Pulmonary artery endothelial cell (primary cell): ENCODE results near the gene MAVS. TPM values are rescaled to one million over a fixed set of nuclear protein-coding genes. Genes with fewer than 3 reads are reported as not detected.
A peak's percentile ranks its signal among the peaks of the same experiment; 100 is the strongest.
"Not testable (repeated sequence)": the region's sequence is repeated elsewhere in the genome, so short reads cannot be mapped to it uniquely, and the experiment has no call there.

Experiments
- DNase-seq: peaks from one replicate; pipeline ENCODE4 v3.0.0-alpha.2; 2011; ENCODE audit warnings: low read depth, low spot score
- total RNA-seq: library from RNA; depleted of rRNA; stranded (reverse); fragments of >200 nt; gene quantifications from 2 replicates; pipeline ENCODE4 v1.2.3, GENCODE V29; 2014

Gene MAVS
- total RNA-seq, 1 donor from 2014 or later = 17.5 TPM

- DNase-seq = no peak
These were observed 31.6 kb upstream of the MAVS start for GRCh38 chr20:3814928-3815495.

- no peak for DNase-seq
These were observed 30.8 kb upstream of the MAVS start for GRCh38 chr20:3815703-3816315.

GRCh38 chr20:3818155-3819151 is 28.2 kb upstream of the MAVS start:
- DNase-seq = no peak

GRCh38 chr20:3819411-3820047 is 27.1 kb upstream of the MAVS start:
- no peak for DNase-seq

GRCh38 chr20:3820048-3820900 is 26.4 kb upstream of the MAVS start, which contains the start of gene AP5S1:
AP5S1 (plus strand) TSS chr20:3820547; CDS start chr20:3822118, 1,571 bp downstream.
- peak; percentile 83 for DNase-seq

GRCh38 chr20:3820901-3821727 is 25.5 kb upstream of the MAVS start:
- no peak for DNase-seq

DNA sequence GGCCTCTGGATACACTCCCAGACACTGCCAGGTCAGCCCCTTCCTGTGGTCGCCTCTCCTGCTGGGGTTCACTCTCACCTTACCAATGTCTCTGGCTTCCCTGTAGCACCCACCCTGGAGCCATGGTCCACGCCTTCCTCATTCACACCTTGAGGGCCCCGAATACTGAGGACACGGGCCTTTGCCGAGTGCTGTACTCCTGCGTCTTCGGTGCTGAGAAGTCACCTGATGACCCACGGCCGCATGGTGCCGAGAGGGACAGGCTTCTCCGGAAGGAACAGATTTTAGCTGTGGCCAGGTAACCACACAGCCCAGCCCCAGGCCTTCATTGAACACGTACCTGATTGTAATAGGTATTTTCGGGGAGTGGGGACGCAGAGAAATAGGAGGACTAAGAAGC is 24.6 kb upstream of the MAVS start:
- DNase-seq = no peak

DNA sequence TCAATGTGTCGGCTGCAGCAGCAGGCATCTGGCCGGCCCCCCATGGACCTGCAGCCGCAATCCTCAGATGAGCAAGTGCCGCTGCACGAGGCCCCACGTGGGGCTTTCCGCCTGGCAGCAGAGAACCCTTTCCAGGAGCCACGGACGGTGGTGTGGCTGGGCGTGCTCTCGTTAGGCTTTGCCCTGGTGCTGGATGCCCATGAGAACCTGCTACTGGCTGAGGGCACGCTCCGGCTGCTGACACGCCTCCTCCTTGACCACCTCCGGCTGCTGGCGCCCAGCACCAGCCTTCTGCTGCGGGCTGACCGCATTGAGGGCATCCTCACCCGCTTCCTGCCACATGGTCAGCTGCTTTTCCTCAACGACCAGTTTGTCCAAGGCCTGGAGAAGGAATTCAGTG is 22.8 kb upstream of the MAVS start:
- no peak for DNase-seq

GRCh38 chr20:3825526-3825925 is 21.1 kb upstream of the MAVS start:
- no peak for DNase-seq

- no peak for DNase-seq
These were observed 20.2 kb upstream of the MAVS start for GRCh38 chr20:3826420-3826819.

DNA sequence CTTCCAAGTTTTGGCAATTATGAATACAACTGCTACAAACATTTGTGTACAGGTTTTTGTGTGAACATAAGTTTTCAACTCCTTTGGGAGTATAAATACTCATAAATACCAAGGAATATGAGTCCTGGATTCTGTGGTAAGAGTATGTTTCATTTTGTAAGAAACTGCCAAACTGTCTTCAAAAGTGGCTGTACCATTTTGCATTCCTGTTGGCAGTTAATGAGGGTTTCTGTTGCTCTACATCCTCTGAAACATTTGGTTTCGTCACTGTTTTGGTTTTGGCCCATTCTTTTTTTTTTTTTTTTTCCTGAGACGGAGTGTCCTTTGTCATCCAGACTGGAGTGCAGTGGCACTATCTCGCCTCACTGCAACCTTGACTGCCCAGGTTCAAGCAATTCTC is 17.8 kb upstream of the MAVS start:
- no peak for DNase-seq

DNA sequence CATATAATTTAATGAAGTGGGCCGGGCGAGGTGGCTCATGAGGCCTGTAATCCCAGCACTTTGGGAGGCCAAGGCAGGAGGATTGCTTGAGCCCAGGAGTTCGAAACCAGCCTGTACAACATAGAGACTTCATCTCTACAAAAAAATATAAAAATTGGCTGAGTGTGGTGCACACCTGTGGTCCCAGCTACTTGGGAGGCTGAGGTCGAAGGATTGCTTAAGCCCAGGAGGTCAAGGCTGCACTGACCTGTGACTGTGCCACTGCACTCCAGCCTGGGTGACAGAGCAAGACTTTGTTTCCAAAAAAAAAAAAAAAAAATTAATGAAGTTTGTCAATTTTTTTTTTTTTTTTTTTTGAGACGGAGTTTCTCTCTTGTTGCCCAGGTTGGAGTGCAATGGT is 16.7 kb upstream of the MAVS start:
- DNase-seq = not testable (repeated sequence)

DNA sequence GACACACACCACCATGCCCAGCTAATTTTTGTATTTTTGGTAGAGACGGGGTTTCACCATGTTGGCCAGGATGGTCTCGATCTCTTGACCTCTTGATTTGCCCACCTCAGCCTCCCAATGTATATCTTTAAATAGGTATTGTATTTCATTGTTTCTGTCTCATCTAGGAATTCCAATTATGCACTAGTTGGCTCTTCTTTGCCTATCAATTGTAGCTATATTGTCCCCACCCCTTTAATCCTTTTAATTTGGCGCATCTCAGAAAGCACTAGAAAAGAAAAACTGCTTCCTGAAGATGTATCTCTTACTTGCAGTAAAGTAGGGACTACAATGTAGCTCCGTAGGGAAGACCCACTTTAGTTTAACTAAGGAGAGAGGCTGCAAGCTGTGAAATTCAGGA is 10.5 kb upstream of the MAVS start:
- no peak for DNase-seq

GRCh38 chr20:3839328-3839727 is 7.3 kb upstream of the MAVS start:
- peak; percentile 36 for DNase-seq

DNA sequence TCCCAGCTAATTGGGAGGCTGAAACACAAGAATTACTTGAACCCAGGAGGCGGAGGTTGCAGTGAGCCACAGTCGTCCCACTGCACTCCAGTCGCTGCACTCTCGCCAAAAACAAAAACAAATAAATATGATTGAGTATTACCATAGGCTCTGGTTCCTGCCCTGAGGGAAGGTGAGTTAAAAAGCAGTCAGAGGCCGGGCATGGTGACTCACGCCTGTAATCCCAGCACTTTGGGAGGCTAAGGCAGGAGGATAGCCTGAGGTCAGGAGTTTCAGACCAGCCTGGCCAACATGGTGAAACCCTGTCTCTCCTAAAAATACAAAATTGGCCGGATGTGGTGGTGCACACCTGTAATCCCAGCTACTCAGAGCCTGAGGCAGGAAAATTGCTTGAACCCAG is 6.4 kb upstream of the MAVS start:
- not testable (repeated sequence) for DNase-seq

GRCh38 chr20:3842348-3842930 is 4.2 kb upstream of the MAVS start:
- DNase-seq = no peak

GRCh38 chr20:3843490-3843889 is 3.1 kb upstream of the MAVS start:
- no peak for DNase-seq

GRCh38 chr20:3843990-3844619 is 2.5 kb upstream of the MAVS start:
- DNase-seq = not testable (repeated sequence)

DNA sequence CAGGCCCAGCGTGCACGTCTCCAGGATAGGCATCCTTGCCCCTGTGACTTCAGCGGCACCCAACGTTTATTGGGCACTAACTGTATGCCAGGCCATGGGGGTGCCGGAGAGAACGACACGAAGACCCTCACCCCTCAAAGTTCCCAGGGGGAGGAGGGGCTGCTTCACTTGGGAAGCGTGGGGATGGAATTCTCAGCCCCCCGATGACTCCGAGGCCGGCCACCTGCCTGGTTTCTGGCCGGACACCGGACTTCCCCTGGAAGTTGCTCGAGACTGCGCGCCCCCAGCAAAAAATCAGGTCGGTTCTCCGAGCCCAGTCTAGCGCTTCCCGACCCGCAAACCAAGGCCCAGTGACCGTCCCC is 275 bp upstream of the MAVS start:
- DNase-seq = no peak
